B cell (primary cell): ENCODE results near the gene DSG2. TPM values are rescaled to one million over a fixed set of nuclear protein-coding genes. Genes with fewer than 3 reads are reported as not detected.

Source experiments
- ATAC-seq: fragments of 200-7000 bp; cut with Tn5 transposase; one replicate; pipeline ENCODE4 v1.10.0; 2021; ENCODE audit warnings: low read depth, mild to moderate bottlenecking, moderate number of reproducible peaks, moderate library complexity
- CTCF ChIA-PET: fragments of 350-600 bp; sonication (Branson Sonifier 250); formaldehyde crosslinking; loops from one replicate; lab custom pipeline; 2021; ENCODE audit warnings: antibody characterized with exemption, inconsistent platforms; lab: Charles Lee
- POLR2A ChIA-PET: fragments of 350-600 bp; sonication (Branson Sonifier 250); formaldehyde crosslinking; loops from one replicate; lab custom pipeline; 2021; ENCODE audit warnings: antibody characterized with exemption; lab: Charles Lee
- DNase-seq: peaks from one replicate; pipeline ENCODE4 v3.0.0; 2013
- H2AFZ ChIP-seq: 2 replicates; pipeline ENCODE4 v1.6.1; 2012; ENCODE audit warnings: mild to moderate bottlenecking, low read depth, low read length; ENCODE audit not compliant: insufficient read depth, poor library complexity, severe bottlenecking
- H3K27ac ChIP-seq, 2 donors: 1 replicate in 1 of 2; 2 replicates in 1 of 2; pipeline ENCODE4 v1.5.1; 2012 to 2013; ENCODE audit warnings: low read length in 2 of 2, mild to moderate bottlenecking in 2 of 2, moderate library complexity in 1 of 2
- H3K27me3 ChIP-seq, 4 experiments: fragments of 200-600 bp in 1 of 4; sonication (generic) in 1 of 4; replicated peaks in 1 of 4; 1 replicate in 2 of 4; 2 replicates in 2 of 4; pipeline versions ENCODE4 v1.6.1 to v1.7.0; 2013 to 2016; ENCODE audit warnings: low read length in 3 of 4, mild to moderate bottlenecking in 2 of 4, mixed read lengths in 1 of 4, moderate library complexity in 1 of 4; ENCODE audit not compliant: insufficient read depth in 4 of 4, control insufficient read depth in 3 of 4; ENCODE audit errors: control extremely low read depth in 1 of 4
- H3K36me3 ChIP-seq, 2 experiments: replicated peaks in 1 of 2; 1 replicate in 1 of 2; 2 replicates in 1 of 2; pipeline versions ENCODE4 v1.6.1 to v1.7.1; 2013; ENCODE audit warnings: low read length in 1 of 2; ENCODE audit not compliant: insufficient read depth in 2 of 2, control insufficient read depth in 1 of 2; ENCODE audit errors: control extremely low read depth in 1 of 2, extremely low read depth in 1 of 2
- H3K4me1 ChIP-seq, 2 donors: fragments of 200-600 bp in 1 of 2; sonication (generic) in 1 of 2; 1 replicate in 1 of 2; 2 replicates in 1 of 2; pipeline versions ENCODE4 v1.5.1 to v1.6.1; 2013 to 2017; ENCODE audit warnings: low read length in 2 of 2; ENCODE audit not compliant: control insufficient read depth in 2 of 2, insufficient read depth in 2 of 2
- H3K4me2 ChIP-seq: replicated peaks from 2 replicates; pipeline ENCODE3; 2012; ENCODE audit warnings: mild to moderate bottlenecking, low read depth, low read length; ENCODE audit not compliant: poor library complexity, severe bottlenecking
- H3K4me3 ChIP-seq, 5 experiments: fragments of 200-600 bp in 1 of 5; sonication (generic) in 1 of 5; 1 replicate in 3 of 5; 2 replicates in 2 of 5; pipeline versions ENCODE4 v1.5.1 to v1.7.0; 2011 to 2016; ENCODE audit warnings: low read length in 4 of 5, mild to moderate bottlenecking in 4 of 5, low read depth in 2 of 5, control low read depth in 1 of 5, moderate library complexity in 1 of 5; ENCODE audit not compliant: insufficient read depth in 1 of 5; ENCODE audit errors: control extremely low read depth in 1 of 5, extremely low read depth in 1 of 5
- H3K79me2 ChIP-seq: fragments of 200-600 bp; sonication (generic); one replicate; pipeline ENCODE4 v1.6.0; 2016; ENCODE audit warnings: low read length; ENCODE audit not compliant: control insufficient read depth, insufficient read depth
- H3K9ac ChIP-seq: fragments of 200-600 bp; sonication (generic); 2 replicates; pipeline ENCODE4 v1.6.1; 2017; ENCODE audit warnings: mild to moderate bottlenecking, low read length, moderate library complexity
- H3K9me3 ChIP-seq, 3 donors: one replicate each; pipeline versions ENCODE4 v1.6.1 to v1.7.1; 2013; ENCODE audit warnings: low read length in 2 of 3; ENCODE audit not compliant: control insufficient read depth in 2 of 3, insufficient read depth in 1 of 3; ENCODE audit errors: control extremely low read depth in 1 of 3
- H4K20me1 ChIP-seq: 2 replicates; pipeline ENCODE4 v1.6.0; 2012; ENCODE audit warnings: mild to moderate bottlenecking, low read length; ENCODE audit not compliant: insufficient read depth, control insufficient read depth, poor library complexity, severe bottlenecking
- H3K27ac Mint-ChIP-seq: one replicate; pipeline ENCODE4 v1.8.0; 2021; ENCODE audit warnings: mixed read lengths
- H3K27me3 Mint-ChIP-seq: one replicate; pipeline ENCODE4 v1.8.0; 2021; ENCODE audit warnings: mixed read lengths
- H3K4me1 Mint-ChIP-seq: one replicate; pipeline ENCODE4 v1.8.0; 2021; ENCODE audit warnings: mixed read lengths
- H3K4me3 Mint-ChIP-seq: one replicate; pipeline ENCODE4 v1.8.0; 2021; ENCODE audit warnings: mixed read lengths
- H3K9me3 Mint-ChIP-seq: one replicate; pipeline ENCODE4 v1.8.0; 2022; ENCODE audit warnings: mixed read lengths; ENCODE audit not compliant: insufficient read depth
- EZH2 ChIP-seq: IDR thresholded peaks from 2 replicates; pipeline ENCODE4 v1.6.1; 2012; ENCODE audit warnings: borderline replicate concordance, low read depth, mild to moderate bottlenecking, moderate library complexity, low read length; ENCODE audit not compliant: insufficient read depth, poor library complexity, severe bottlenecking
- WGBS: methylation state at CpG from one replicate; pipeline ENCODE4 v1.1.5; 2013; ENCODE audit warnings: missing lambda C conversion rate; ENCODE audit not compliant: insufficient coverage; 5-methylcytosine and 5-hydroxymethylcytosine counted together
- intact Hi-C: fragments of 100-400 bp; cut with micrococcal nuclease; formaldehyde crosslinking; loops from one replicate; pipeline ENCODE4 v1.10.0; 2022
- polyA plus RNA-seq: library from polyadenylated mRNA; depleted of rRNA; stranded (reverse); fragments of >200 nt; gene quantifications from 2 replicates; pipeline ENCODE4 v1.2.3, GENCODE V29; 2012
- total RNA-seq, 2 donors: library from RNA; stranded (reverse); fragments of 120-200 nt in 1 of 2; gene quantifications; 1 replicate in 1 of 2; 2 replicates in 1 of 2; pipeline versions ENCODE4 v1.2.3 to v1.2.4, GENCODE V29; 2013 to 2022
- TF ChIP-seq, protein P1 (sequence below): fragments of 200-600 bp; IDR thresholded peaks from one replicate; pipeline ENCODE4 v1.8.0; 2022; ENCODE audit warnings: antibody characterized with exemption, mild to moderate bottlenecking

Gene DSG2
- total and polyA plus RNA-seq, 2 donors (not counting 1 experiment from before 2014, with no cell fraction given) = not detected

DNA sequence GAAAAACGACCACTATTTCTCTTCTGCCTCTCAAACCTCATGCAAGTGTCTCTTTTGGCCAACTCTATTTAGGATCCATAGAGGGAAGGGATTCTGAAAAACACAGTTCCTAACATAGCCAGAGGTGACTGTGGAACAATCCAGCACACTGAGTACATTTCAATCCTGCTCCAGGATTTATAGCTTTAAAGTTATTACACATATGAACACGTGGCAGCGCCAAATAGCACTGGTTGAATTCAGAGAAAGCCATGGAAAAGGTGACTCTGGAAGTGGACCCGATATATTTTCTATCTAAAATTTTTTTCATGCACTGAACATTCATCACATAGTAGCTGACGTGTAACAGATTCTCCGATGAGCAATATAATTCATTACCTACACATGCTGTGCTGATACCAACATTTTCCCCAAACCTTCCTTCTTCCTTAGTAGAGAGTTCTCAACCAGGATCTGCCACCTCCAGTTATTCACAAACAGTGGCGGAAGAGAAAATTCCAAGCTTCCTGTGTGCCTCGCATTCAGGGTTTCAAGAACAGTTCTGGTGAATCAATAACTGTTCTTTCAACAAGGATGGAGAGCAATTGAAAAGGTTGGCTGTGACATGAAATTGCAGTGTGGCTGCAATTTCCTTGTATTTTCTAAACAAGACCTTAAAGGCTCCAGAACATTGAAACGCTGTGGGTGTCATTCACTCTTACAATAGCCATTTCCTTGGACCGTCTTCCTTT lies 68.0 kb downstream of the DSG2 start:
- Histone ChIP-seq H3K27ac (no peak overlapping the region), H3K27me3 (no peaks in the 10 kb centered on the region), H3K9ac (no peak overlapping the region), H3K79me2 (no peaks in the 10 kb centered on the region), H3K4me3 (no peak overlapping the region), H4K20me1 (no peaks in the 10 kb centered on the region), H3K4me2 (no peak overlapping the region), H3K4me1 (no peaks in the 10 kb centered on the region), H2AFZ (no peak overlapping the region), H3K36me3 (no peaks in the 10 kb centered on the region), H3K9me3 (no peaks in the 10 kb centered on the region)
- no peak for TF ChIP-seq EZH2
- TF ChIP-seq, protein P1, sequence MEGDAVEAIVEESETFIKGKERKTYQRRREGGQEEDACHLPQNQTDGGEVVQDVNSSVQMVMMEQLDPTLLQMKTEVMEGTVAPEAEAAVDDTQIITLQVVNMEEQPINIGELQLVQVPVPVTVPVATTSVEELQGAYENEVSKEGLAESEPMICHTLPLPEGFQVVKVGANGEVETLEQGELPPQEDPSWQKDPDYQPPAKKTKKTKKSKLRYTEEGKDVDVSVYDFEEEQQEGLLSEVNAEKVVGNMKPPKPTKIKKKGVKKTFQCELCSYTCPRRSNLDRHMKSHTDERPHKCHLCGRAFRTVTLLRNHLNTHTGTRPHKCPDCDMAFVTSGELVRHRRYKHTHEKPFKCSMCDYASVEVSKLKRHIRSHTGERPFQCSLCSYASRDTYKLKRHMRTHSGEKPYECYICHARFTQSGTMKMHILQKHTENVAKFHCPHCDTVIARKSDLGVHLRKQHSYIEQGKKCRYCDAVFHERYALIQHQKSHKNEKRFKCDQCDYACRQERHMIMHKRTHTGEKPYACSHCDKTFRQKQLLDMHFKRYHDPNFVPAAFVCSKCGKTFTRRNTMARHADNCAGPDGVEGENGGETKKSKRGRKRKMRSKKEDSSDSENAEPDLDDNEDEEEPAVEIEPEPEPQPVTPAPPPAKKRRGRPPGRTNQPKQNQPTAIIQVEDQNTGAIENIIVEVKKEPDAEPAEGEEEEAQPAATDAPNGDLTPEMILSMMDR = no peak
- ATAC-seq (no peak), DNase-seq (no peak)
- POLR2A ChIA-PET = no interaction called here
- 87% methylated on average over 4 of the region's 10 CpGs for WGBS
- no peak overlapping the region for H3K4me3 Mint-ChIP-seq
- CTCF ChIA-PET = no interaction called here
- peaks cover 4% of the 10 kb centered on the region for H3K27me3 Mint-ChIP-seq
- no peaks in the 10 kb centered on the region for H3K9me3 Mint-ChIP-seq
- H3K4me1 Mint-ChIP-seq = no peaks in the 10 kb centered on the region
- H3K27ac Mint-ChIP-seq = no peak overlapping the region
- intact Hi-C loops = no loop called here

- Histone ChIP-seq H3K27ac (no peak overlapping the region), H2AFZ (no peak overlapping the region), H3K79me2 (no peaks in the 10 kb centered on the region), H4K20me1 (no peaks in the 10 kb centered on the region), H3K9me3 (no peaks in the 10 kb centered on the region), H3K9ac (no peak overlapping the region), H3K36me3 (no peaks in the 10 kb centered on the region), H3K4me1 (no peaks in the 10 kb centered on the region), H3K4me3 (no peak overlapping the region), H3K27me3 (no peaks in the 10 kb centered on the region), H3K4me2 (no peak overlapping the region)
- Mint-ChIP-seq H3K9me3 (no peaks in the 10 kb centered on the region), H3K27me3 (no peaks in the 10 kb centered on the region), H3K27ac (no peak overlapping the region), H3K4me3 (no peak overlapping the region), H3K4me1 (no peaks in the 10 kb centered on the region)
- intact Hi-C loops = no loop called here
- CTCF ChIA-PET = no interaction called here
- TF ChIP-seq, protein P1 = no peak
- TF ChIP-seq EZH2 = no peak
- ATAC-seq (no peak), DNase-seq (no peak)
- WGBS = 69% methylated on average over 4 of the region's 4 CpGs
- POLR2A ChIA-PET = no interaction called here
Observed at GRCh38 chr18:31566576-31567306, 68.8 kb downstream of the DSG2 start.
